HepG2 (cell line): ENCODE results near the gene PTX4. TPM values are rescaled to one million over a fixed set of nuclear protein-coding genes. Genes with fewer than 3 reads are reported as not detected.

Experiments
- ERF ChIP-seq: IDR thresholded peaks from 2 replicates; pipeline ENCODE4 v1.6.1; 2018; ENCODE audit warnings: missing biosample characterization, missing genetic modification reagents
- EZH2 ChIP-seq: conservative IDR thresholded peaks from 2 replicates; pipeline ENCODE4 v1.6.1; 2012; ENCODE audit warnings: mild to moderate bottlenecking, low read depth, low read length, moderate library complexity
- FOXA1 ChIP-seq, 2 experiments: fragments of 450-650 bp in 1 of 2; sonication (generic) in 1 of 2; formaldehyde crosslinking in 1 of 2; IDR thresholded peaks; 2 replicates each; pipeline versions ENCODE4 v1.4.0 to v1.6.1; 2016 to 2020; ENCODE audit warnings: missing genetic modification reagents in 1 of 2
- GTF3A ChIP-seq: sonication (generic); formaldehyde crosslinking; conservative IDR thresholded peaks from 2 replicates; pipeline ENCODE4 v1.4.0; 2020; ENCODE audit warnings: mild to moderate bottlenecking, missing genetic modification reagents
- HCFC1 ChIP-seq: fragments of 150-350 bp; IDR thresholded peaks from 2 replicates; pipeline ENCODE4 v1.6.1; 2014; ENCODE audit warnings: low read depth, low read length
- HES4 ChIP-seq: sonication (generic); formaldehyde crosslinking; IDR thresholded peaks from 2 replicates; pipeline ENCODE4 v1.9.0; 2021; ENCODE audit warnings: mild to moderate bottlenecking, missing genetic modification reagents, borderline replicate concordance
- KDM6A ChIP-seq: IDR thresholded peaks from 2 replicates; pipeline ENCODE4 v1.6.1; 2016; ENCODE audit warnings: low read depth
- KLF12 ChIP-seq: sonication (generic); formaldehyde crosslinking; IDR thresholded peaks from 2 replicates; pipeline ENCODE4 v1.4.0; 2020; ENCODE audit warnings: missing genetic modification reagents, borderline replicate concordance
- SP140L ChIP-seq: sonication (generic); formaldehyde crosslinking; IDR thresholded peaks from 2 replicates; pipeline ENCODE4 v1.4.0; 2020; ENCODE audit warnings: missing genetic modification reagents, borderline replicate concordance
- SRF ChIP-seq: IDR thresholded peaks from 2 replicates; pipeline ENCODE4 v1.6.1; 2011; ENCODE audit warnings: mild to moderate bottlenecking, low read depth, low read length, moderate library complexity
- SRSF1 ChIP-seq: fragments of 200-400 bp; formaldehyde crosslinking; optimal IDR thresholded peaks from 2 replicates; pipeline ENCODE3; 2017; ENCODE audit warnings: mild to moderate bottlenecking, low read depth, low read length, moderate library complexity
- THRA ChIP-seq: sonication (generic); formaldehyde crosslinking; IDR thresholded peaks from 2 replicates; pipeline ENCODE4 v1.4.0; 2020; ENCODE audit warnings: missing genetic modification reagents, borderline replicate concordance
- ZMYM4 ChIP-seq: sonication (generic); formaldehyde crosslinking; IDR thresholded peaks from 2 replicates; pipeline ENCODE4 v1.8.1; 2023; ENCODE audit warnings: mild to moderate bottlenecking, missing genetic modification reagents
- ZNF253 ChIP-seq: sonication (generic); formaldehyde crosslinking; IDR thresholded peaks from 2 replicates; pipeline ENCODE4 v1.8.0; 2022; ENCODE audit warnings: mild to moderate bottlenecking, missing genetic modification reagents, borderline replicate concordance
- ZNF260 ChIP-seq: sonication (generic); formaldehyde crosslinking; IDR thresholded peaks from 2 replicates; pipeline ENCODE4 v1.4.0; 2020; ENCODE audit warnings: missing genetic modification reagents, low read depth, mild to moderate bottlenecking, borderline replicate concordance
- ZNF549 ChIP-seq: sonication (generic); formaldehyde crosslinking; IDR thresholded peaks from 2 replicates; pipeline ENCODE4 v1.5.0; 2020; ENCODE audit warnings: missing genetic modification reagents
- ZNF563 ChIP-seq: sonication (generic); formaldehyde crosslinking; IDR thresholded peaks from 2 replicates; pipeline ENCODE4 v1.8.0; 2022; ENCODE audit warnings: mild to moderate bottlenecking, moderate library complexity, missing genetic modification reagents
- ZNF570 ChIP-seq: sonication (generic); formaldehyde crosslinking; IDR thresholded peaks from 2 replicates; pipeline ENCODE4 v1.4.0; 2020; ENCODE audit warnings: mild to moderate bottlenecking, missing genetic modification reagents, borderline replicate concordance
- ZNF674 ChIP-seq: sonication (generic); formaldehyde crosslinking; IDR thresholded peaks from 2 replicates; pipeline ENCODE4 v1.5.0; 2020; ENCODE audit warnings: low read depth, mild to moderate bottlenecking, missing genetic modification reagents
- ZNF747 ChIP-seq: sonication (generic); formaldehyde crosslinking; IDR thresholded peaks from 2 replicates; pipeline ENCODE4 v1.8.1; 2023; ENCODE audit warnings: missing genetic modification reagents, mild to moderate bottlenecking, borderline replicate concordance
- ZNF790 ChIP-seq: sonication (generic); formaldehyde crosslinking; IDR thresholded peaks from 2 replicates; pipeline ENCODE4 v1.8.0; 2022; ENCODE audit warnings: missing genetic modification reagents, mild to moderate bottlenecking, borderline replicate concordance
- ZNF883 ChIP-seq: sonication (generic); formaldehyde crosslinking; IDR thresholded peaks from 2 replicates; pipeline ENCODE4 v1.5.1; 2020; ENCODE audit warnings: mild to moderate bottlenecking, missing genetic modification reagents; ENCODE audit errors: not compliant biosample characterization
- polyA plus RNA-seq, 8 experiments: library from polyadenylated mRNA; depleted of rRNA in 3 of 8; stranded (reverse) in 7 of 8; unstranded in 1 of 8; fragments of >200 nt; fragmentation: Illumina TruSeq in 4 of 8; extraction: Trizol in 4 of 8; gene quantifications; 2 replicates each; pipeline versions ENCODE4 v1.2.1 to v1.2.3, GENCODE V29; 2011 to 2016; ENCODE audit warnings: low read depth in 4 of 8, missing spikeins in 1 of 8, mixed read lengths in 1 of 8; ENCODE audit not compliant: insufficient read depth in 1 of 8
- total RNA-seq, 5 experiments: library from RNA; depleted of rRNA; stranded (reverse); fragments of >200 nt; fragmentation: Illumina TruSeq; extraction: Trizol; gene quantifications; 2 replicates each; pipeline ENCODE4 v1.2.3, GENCODE V29; 2016; ENCODE audit warnings: low read depth in 1 of 5
- TF ChIP-seq, protein P1 (sequence below): sonication (generic); formaldehyde crosslinking; IDR thresholded peaks from 2 replicates; pipeline ENCODE4 v1.5.0; 2020; ENCODE audit warnings: missing genetic modification reagents
- TF ChIP-seq, protein P2 (sequence below): sonication (generic); formaldehyde crosslinking; IDR thresholded peaks from 2 replicates; pipeline ENCODE4 v1.4.0; 2020; ENCODE audit warnings: mild to moderate bottlenecking, missing genetic modification reagents
- TF ChIP-seq, protein P3 (sequence below): sonication (generic); formaldehyde crosslinking; IDR thresholded peaks from 2 replicates; pipeline ENCODE4 v1.8.1; 2023; ENCODE audit warnings: mild to moderate bottlenecking, inconsistent platforms, moderate library complexity, missing genetic modification reagents, borderline replicate concordance

PTX4 gene
- total and polyA plus RNA-seq, 2 of the 13 experiments (the other 11 are each of a cell fraction or from before 2014, with no cell fraction given) = 0.04 TPM; not detected in 1

GRCh38 chr16:1474796-1475551 is 13.8 kb downstream of the PTX4 start, which contains the start of gene CLCN7 (continued):
- no peak for TF ChIP-seq ZNF260 (CRISPR knock-in tag)
- TF ChIP-seq KLF12 (CRISPR knock-in tag) = peak; percentile 45; the same call in 1 of the 2 replicates
- TF ChIP-seq HCFC1 = peak; percentile 34; the same call in 1 of the 2 replicates
- TF ChIP-seq FOXA1 (IDR thresholded peaks at IDR 0.05) = no peak
- peak; percentile 64 for TF ChIP-seq FOXA1 (CRISPR knock-in tag; IDR thresholded peaks at IDR 0.05)
- no peak for TF ChIP-seq EZH2
- peak; percentile 96 for TF ChIP-seq ZNF563 (CRISPR knock-in tag)
- peak; percentile 89; the same call in 1 of the 2 replicates for TF ChIP-seq ZNF253 (CRISPR knock-in tag)
- TF ChIP-seq GTF3A (CRISPR knock-in tag) = no peak
- TF ChIP-seq, protein P1, sequence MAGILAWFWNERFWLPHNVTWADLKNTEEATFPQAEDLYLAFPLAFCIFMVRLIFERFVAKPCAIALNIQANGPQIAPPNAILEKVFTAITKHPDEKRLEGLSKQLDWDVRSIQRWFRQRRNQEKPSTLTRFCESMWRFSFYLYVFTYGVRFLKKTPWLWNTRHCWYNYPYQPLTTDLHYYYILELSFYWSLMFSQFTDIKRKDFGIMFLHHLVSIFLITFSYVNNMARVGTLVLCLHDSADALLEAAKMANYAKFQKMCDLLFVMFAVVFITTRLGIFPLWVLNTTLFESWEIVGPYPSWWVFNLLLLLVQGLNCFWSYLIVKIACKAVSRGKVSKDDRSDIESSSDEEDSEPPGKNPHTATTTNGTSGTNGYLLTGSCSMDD (CRISPR knock-in tag) = no peak
- TF ChIP-seq HES4 (CRISPR knock-in tag) = peak; percentile 92
- TF ChIP-seq, protein P2, sequence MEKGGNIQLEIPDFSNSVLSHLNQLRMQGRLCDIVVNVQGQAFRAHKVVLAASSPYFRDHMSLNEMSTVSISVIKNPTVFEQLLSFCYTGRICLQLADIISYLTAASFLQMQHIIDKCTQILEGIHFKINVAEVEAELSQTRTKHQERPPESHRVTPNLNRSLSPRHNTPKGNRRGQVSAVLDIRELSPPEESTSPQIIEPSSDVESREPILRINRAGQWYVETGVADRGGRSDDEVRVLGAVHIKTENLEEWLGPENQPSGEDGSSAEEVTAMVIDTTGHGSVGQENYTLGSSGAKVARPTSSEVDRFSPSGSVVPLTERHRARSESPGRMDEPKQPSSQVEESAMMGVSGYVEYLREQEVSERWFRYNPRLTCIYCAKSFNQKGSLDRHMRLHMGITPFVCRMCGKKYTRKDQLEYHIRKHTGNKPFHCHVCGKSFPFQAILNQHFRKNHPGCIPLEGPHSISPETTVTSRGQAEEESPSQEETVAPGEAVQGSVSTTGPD (CRISPR knock-in tag) = no peak
- peak; percentile 59; the same call in 1 of the 2 replicates for TF ChIP-seq THRA (CRISPR knock-in tag)
- 0 out of 2 replicates have a peak, but pooled peaks have one; percentile 11 for TF ChIP-seq KDM6A (CRISPR knock-in tag)
- peak; percentile 70; the same call in 1 of the 2 replicates for TF ChIP-seq SP140L (CRISPR knock-in tag)
- peak; percentile 80; the same call in 1 of the 2 replicates for TF ChIP-seq ZNF790 (CRISPR knock-in tag)
- TF ChIP-seq, protein P3, sequence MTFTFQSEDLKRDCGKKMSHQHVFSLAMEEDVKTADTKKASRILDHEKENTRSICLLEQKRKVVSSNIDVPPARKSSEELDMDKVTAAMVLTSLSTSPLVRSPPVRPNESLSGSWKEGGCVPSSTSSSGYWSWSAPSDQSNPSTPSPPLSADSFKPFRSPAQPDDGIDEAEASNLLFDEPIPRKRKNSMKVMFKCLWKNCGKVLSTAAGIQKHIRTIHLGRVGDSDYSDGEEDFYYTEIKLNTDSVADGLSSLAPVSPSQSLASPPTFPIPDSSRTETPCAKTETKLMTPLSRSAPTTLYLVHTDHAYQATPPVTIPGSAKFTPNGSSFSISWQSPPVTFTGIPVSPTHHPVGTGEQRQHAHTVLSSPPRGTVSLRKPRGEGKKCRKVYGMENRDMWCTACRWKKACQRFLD (CRISPR knock-in tag) = peak; percentile 95
- TF ChIP-seq SRSF1 = peak; percentile 34
- no peak for TF ChIP-seq SRF
- no peak for TF ChIP-seq ZNF747 (CRISPR knock-in tag)
- no peak for TF ChIP-seq ZNF674 (CRISPR knock-in tag)
- TF ChIP-seq ZNF883 = peak; percentile 90
- peak; percentile 76 for TF ChIP-seq ZMYM4 (CRISPR knock-in tag)
- TF ChIP-seq ZNF549 (CRISPR knock-in tag) = 0 out of 2 replicates have a peak, but pooled peaks have one; percentile 13
- TF ChIP-seq ZNF570 (CRISPR knock-in tag) = peak; percentile 94; the same call in 1 of the 2 replicates
- peak; percentile 95; the same call in 1 of the 2 replicates for TF ChIP-seq ERF
